ENCODE results near the gene DDX42.

Gene DDX42, protein sequence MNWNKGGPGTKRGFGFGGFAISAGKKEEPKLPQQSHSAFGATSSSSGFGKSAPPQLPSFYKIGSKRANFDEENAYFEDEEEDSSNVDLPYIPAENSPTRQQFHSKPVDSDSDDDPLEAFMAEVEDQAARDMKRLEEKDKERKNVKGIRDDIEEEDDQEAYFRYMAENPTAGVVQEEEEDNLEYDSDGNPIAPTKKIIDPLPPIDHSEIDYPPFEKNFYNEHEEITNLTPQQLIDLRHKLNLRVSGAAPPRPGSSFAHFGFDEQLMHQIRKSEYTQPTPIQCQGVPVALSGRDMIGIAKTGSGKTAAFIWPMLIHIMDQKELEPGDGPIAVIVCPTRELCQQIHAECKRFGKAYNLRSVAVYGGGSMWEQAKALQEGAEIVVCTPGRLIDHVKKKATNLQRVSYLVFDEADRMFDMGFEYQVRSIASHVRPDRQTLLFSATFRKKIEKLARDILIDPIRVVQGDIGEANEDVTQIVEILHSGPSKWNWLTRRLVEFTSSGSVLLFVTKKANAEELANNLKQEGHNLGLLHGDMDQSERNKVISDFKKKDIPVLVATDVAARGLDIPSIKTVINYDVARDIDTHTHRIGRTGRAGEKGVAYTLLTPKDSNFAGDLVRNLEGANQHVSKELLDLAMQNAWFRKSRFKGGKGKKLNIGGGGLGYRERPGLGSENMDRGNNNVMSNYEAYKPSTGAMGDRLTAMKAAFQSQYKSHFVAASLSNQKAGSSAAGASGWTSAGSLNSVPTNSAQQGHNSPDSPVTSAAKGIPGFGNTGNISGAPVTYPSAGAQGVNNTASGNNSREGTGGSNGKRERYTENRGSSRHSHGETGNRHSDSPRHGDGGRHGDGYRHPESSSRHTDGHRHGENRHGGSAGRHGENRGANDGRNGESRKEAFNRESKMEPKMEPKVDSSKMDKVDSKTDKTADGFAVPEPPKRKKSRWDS

DNA sequence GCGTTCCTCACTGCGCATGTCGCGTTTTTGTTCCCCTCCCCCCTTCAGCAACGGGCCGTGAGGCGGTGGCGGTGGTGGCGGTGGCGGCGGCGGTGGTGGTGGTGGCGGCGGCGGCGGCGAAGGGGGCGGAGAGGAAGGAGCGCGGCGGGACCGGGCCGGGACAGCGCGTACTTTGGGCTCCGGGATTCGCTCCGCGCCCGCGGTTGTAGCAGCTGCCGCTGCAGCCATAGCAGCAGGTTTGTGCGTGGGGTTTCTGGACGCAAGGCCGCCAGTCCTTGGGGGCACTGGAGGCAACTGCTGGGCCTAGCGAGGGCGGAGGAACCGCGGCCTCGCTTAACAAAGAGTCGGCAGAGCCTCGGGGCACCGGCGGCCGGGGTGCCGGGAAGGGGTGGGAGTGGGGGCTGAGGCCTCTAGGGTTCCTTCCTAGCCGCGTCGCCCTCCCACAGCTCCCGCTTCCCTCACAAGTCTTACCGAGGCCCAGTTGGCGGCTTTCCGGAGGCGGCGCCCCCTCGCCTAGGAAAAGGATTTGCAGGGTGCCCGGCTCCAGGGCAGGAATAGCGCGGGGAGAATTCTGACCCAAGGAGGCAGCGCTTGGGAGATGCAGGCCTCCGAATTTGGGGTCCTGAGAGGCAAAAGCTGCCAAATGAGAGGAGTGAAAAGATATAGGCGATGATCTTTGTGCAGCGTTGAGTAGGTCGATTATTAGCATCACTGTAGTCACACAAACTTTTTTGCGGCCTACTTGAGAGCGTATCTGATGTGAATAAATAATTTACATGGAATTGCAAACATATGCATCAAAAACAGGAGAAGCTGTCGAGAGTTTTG, at the start of gene DDX42:
DDX42 (plus strand) TSS at position 30 of the 828 bp plus-strand sequence. CDS start 12,880 bp downstream, outside the sequence.
- TF ChIP-seq, protein P1, sequence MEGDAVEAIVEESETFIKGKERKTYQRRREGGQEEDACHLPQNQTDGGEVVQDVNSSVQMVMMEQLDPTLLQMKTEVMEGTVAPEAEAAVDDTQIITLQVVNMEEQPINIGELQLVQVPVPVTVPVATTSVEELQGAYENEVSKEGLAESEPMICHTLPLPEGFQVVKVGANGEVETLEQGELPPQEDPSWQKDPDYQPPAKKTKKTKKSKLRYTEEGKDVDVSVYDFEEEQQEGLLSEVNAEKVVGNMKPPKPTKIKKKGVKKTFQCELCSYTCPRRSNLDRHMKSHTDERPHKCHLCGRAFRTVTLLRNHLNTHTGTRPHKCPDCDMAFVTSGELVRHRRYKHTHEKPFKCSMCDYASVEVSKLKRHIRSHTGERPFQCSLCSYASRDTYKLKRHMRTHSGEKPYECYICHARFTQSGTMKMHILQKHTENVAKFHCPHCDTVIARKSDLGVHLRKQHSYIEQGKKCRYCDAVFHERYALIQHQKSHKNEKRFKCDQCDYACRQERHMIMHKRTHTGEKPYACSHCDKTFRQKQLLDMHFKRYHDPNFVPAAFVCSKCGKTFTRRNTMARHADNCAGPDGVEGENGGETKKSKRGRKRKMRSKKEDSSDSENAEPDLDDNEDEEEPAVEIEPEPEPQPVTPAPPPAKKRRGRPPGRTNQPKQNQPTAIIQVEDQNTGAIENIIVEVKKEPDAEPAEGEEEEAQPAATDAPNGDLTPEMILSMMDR (IDR thresholded peaks at IDR 0.05; ENCODE audit: low read depth, low read length): peak; percentile 3
- no peak for DNase-seq (ENCODE audit: extremely low read depth, low read depth)

DNA sequence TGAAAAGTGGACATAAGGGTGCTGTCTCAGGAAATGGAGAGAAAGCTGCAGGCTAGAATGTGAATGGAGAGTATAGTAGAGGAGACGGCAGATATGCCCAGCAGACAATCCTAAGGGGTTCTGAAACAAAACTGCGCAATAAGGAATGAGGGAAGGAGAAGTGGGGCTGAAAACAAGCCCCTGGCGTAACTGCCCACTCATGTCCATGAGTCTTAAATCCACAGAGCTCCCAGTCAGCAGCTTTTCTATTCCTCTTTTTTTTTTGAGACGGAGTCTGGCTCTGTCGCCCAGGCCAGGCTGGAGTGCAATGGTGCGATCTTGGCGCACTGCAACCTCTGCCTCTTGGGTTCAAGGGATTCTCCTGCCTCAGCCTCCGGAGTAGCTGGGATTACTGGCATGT, 38.3 kb upstream of the DDX42 start:
- TF ChIP-seq, protein P1 (IDR thresholded peaks at IDR 0.05; ENCODE audit: low read depth, low read length): no peak
- DNase-seq (ENCODE audit: extremely low read depth, low read depth): no peak

DNA sequence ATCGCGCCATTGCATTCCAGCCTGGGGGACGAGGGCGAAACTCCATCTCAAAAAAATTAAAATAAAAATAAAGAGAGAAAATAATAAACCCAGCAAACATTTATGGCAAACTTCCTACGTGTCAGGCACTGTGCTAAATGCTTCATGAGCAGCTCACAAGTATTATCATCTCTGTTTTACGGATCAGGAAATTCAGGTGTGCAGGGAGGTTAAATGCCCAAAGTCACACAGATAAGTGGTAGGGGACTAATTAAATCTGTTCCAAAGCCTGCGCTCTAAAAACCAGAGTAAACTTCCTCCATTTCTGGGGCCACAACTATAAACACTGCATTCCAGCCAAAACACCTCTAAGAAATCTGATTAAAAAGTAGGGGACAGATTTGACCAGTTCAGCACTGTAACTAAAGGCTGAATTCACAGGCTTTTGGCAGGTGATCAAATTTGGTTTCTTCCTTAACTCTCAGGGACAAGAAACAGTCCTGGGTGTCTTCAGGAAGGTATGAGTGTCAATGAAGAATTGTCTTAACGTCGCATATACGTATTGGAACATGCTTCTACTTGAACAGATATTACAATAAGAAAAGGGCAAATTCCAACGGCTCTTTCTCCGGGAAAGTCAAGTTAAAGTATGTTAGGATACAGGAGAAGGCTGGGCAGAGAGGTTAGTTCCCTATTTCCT, 33.4 kb upstream of the DDX42 start:
- TF ChIP-seq, protein P1 (IDR thresholded peaks at IDR 0.05; ENCODE audit: low read depth, low read length): no peak
- no peak for DNase-seq (ENCODE audit: extremely low read depth, low read depth)

DNA sequence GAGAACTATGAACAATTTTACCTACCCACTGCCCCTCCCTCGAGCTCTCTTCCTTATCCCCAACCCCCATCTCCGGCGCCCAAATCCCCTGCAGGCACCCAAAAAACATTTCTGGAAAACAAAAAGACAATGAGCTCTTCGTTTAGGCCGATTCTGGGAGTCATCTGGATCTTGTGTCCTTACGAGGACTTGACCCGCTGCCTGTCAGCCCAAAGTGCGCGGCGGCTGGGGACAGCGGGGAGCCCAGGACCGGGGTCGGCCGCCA, 32.9 kb upstream of the DDX42 start:
- DNase-seq (ENCODE audit: extremely low read depth, low read depth): no peak
- TF ChIP-seq, protein P1 (IDR thresholded peaks at IDR 0.05; ENCODE audit: low read depth, low read length): no peak

DNA sequence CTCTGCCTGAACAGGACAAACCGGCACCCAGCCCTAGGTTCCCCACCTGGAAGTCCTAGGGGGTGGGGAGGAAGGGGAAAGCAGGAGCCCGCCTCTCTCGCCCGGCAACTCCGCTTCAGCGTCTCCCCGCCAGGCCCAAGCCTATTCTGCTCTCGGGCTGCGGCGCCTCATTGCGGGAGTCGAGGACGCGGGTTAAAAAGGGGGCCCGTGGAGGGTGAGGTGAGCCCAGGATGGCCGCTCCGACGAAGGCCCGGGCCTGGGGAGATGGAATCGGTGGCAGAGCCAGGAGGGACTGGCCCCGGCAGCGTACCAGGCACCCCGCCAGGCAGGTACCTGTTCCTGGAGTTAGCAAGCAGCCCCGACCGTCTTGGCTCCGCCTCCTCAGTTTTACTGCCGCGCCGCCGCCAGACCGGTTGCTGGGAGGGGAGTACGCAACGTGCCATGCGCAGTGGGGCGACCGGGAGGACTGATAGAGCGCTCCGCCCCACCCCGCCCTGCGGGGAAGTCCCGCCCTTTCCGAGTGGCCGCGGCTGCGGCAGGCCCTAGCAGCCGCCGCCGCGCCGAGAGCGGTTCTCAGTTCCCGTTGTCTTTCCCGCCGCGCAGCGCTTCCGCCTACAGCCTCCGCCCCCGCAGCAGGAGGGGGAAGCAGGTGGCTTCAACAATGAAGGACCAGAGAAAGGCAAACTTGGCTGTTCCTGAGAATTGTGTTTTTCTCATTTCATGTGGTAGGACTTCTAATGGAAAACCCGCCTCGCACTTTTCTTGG, 32.4 kb upstream of the DDX42 start, which contains the start of gene STRADA:
STRADA (minus strand) TSS at position 392 of the 766 bp plus-strand sequence. CDS start 13,430 bp downstream, outside the sequence.
- TF ChIP-seq, protein P1 (IDR thresholded peaks at IDR 0.05; ENCODE audit: low read depth, low read length): no peak
- peak; percentile 83 for DNase-seq (ENCODE audit: extremely low read depth, low read depth)

DNA sequence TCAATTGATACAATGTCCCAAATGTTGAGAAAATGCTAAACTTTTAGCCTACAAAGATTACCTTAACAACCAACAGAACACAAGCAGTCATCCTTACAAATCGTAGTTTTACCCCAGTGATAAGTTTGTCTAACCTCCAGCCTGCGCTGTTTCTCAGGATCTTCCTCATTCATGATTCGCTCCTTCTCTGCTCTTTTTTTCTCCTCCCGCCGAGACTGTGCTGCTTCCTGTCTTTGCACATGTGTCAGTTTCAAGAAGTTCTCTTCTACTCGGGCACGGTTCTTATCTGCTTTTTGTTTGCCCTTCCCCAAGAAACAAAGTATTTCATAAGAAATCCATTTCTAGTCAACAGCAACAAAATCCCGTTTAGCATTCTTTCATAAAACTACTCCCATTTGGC, 22.2 kb upstream of the DDX42 start:
- TF ChIP-seq, protein P1 (IDR thresholded peaks at IDR 0.05; ENCODE audit: low read depth, low read length): no peak
- DNase-seq (ENCODE audit: extremely low read depth, low read depth): no peak

Data from AG09319 (cell line).